Measurements from ENCODE around the gene MYLK.

Gene MYLK

GRCh38 chr3:123638936-123639689, 245.0 kb downstream of the MYLK start:
- no peak for DNase-seq

- DNase-seq: no peak
Observed at GRCh38 chr3:123637841-123638240, 246.3 kb downstream of the MYLK start.

- DNase-seq: no peak
Observed at GRCh38 chr3:123637131-123637530, 247.0 kb downstream of the MYLK start.

GRCh38 chr3:123636431-123636841, 247.7 kb downstream of the MYLK start:
- DNase-seq: no peak

GRCh38 chr3:123635717-123636116, 248.4 kb downstream of the MYLK start:
- no peak for DNase-seq

GRCh38 chr3:123635217-123635616, 248.9 kb downstream of the MYLK start:
- no peak for DNase-seq

GRCh38 chr3:123634149-123635051, 249.7 kb downstream of the MYLK start:
- peak; percentile 45 for DNase-seq

GRCh38 chr3:123633530-123633929, 250.6 kb downstream of the MYLK start:
- DNase-seq: no peak

GRCh38 chr3:123632161-123632655, 251.9 kb downstream of the MYLK start:
- DNase-seq: no peak

GRCh38 chr3:123629747-123630047, 254.4 kb downstream of the MYLK start:
- DNase-seq: no peak

- DNase-seq: no peak
Observed at GRCh38 chr3:123628996-123629746, 255.0 kb downstream of the MYLK start.

- no peak for DNase-seq
Observed at GRCh38 chr3:123627673-123628670, 256.2 kb downstream of the MYLK start.

GRCh38 chr3:123626881-123627280, 257.3 kb downstream of the MYLK start:
- DNase-seq: no peak

GRCh38 chr3:123624302-123624701, 259.8 kb downstream of the MYLK start:
- no peak for DNase-seq

- no peak for DNase-seq
Observed at GRCh38 chr3:123623346-123623880, 260.7 kb downstream of the MYLK start.

- DNase-seq: no peak
Observed at GRCh38 chr3:123622766-123623165, 261.4 kb downstream of the MYLK start.

GRCh38 chr3:123621850-123622189, 262.3 kb downstream of the MYLK start:
- no peak for DNase-seq

- DNase-seq: no peak
Observed at GRCh38 chr3:123621186-123621849, 262.8 kb downstream of the MYLK start.

GRCh38 chr3:123620343-123620742, 263.8 kb downstream of the MYLK start:
- no peak for DNase-seq

- DNase-seq: peak; percentile 67
Observed at GRCh38 chr3:123618768-123619484, 265.2 kb downstream of the MYLK start.

Measured in right hindlimb (tissue), 1 donor.